Superior temporal gyrus (tissue), 1 donor: ENCODE data around the gene SORT1.
"Not testable (repeated sequence)": the region's sequence is repeated elsewhere in the genome, so short reads cannot be mapped to it uniquely, and the experiment has no call there.

Source experiments
- DNase-seq: peaks from one replicate; pipeline ENCODE4 v3.0.0-alpha.2; 2016; ENCODE audit errors: extremely low spot score

Gene SORT1

DNA sequence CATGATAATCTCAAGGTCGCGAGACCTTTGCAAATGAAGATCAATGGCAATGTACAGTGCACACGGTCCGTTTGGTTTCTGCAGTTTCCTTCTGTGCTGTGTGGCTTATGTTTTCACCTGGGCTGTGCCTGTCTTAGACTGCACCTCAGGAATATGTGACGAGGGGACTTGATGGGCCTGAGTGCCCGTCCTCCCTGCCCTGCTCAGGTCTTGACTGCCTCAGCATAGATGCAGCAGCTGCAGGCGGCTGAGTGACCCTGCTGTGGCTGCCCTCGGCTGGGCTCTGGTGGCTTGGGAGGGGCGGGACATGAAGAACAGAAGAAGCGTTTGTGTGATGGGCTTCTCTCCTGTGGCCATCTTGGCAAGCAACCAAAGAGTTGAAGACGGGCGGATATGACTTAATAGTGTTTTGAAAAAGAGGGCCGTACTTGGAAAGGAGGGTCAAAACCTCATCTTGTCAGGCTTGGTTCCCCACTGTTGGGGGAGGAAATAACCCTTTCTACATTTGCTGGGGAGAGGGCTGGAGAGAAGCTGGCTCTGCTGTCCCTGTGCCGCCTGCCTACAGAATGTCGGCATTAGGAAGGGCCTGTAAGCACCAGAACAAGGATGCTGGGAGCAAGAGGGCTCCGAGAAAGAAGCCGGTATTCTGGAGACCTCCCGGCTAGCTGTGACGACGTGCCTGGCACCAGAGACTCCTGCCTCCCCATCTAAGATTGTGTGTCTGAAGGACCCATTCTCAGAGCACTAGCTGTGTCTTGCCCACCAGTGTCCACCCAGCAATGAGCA lies 98.0 kb downstream of the SORT1 start:
- DNase-seq = peak; percentile 96

DNA sequence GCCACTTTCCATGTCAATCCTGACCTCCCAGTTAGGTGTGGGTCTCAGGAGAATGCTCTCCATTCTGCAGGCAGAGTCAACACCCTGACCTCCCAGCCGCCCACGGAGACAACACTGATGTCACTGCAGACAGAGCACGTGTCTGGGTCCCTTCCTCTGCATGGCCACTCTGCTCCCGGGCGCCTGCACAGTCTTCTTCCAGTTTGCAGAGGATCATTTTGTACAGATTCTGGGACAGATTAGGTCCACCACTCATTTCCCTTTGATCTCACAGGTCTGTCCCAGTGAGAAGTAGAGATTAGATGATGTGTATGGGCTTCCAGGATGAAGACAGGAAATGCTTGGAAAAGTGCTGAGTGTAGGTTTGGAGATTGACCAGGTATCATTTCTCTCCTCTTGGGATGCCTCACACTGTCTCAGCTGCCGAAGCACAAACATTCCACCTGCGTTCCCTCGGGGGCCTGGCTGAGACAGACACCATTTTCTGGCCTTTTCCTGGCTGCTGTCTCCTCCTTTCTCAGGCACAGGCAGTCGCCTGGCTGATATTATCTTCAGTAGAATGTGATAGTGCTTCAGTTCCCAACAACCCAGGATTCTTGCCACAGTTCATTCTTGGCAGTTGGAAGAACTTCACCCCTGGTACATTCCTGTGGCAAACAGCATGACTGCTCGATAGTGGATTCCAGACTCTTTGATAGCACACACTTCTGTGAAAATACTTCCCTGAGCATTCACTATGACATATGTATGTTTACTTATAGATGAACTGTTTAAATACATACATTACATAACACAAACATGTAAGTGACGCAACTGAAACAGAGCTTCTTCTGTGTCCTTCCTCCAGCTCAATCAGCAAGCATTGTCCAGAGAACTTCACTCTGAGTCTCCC lies 98.8 kb downstream of the SORT1 start:
- peak; percentile 85 for DNase-seq

DNA sequence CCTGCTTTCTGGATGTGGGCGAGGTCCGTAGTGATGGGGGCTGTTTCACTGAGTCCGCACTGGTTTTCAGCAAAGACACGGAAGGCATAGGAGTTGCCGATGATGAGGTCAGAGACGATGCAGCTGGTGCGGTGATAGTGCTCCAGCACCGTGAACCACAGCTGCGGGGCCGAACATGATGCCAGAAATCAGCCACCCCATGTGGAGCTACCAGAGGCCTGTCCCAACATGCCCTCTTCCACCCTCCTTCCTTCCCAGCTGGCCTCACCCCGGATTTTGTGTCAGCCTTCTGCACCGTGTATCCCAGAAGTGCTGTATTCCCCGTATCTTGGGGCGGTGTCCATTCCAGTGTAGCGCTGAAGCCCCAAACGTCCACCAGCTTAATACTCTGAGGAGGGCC lies 100.9 kb downstream of the SORT1 start:
- no peak for DNase-seq

DNA sequence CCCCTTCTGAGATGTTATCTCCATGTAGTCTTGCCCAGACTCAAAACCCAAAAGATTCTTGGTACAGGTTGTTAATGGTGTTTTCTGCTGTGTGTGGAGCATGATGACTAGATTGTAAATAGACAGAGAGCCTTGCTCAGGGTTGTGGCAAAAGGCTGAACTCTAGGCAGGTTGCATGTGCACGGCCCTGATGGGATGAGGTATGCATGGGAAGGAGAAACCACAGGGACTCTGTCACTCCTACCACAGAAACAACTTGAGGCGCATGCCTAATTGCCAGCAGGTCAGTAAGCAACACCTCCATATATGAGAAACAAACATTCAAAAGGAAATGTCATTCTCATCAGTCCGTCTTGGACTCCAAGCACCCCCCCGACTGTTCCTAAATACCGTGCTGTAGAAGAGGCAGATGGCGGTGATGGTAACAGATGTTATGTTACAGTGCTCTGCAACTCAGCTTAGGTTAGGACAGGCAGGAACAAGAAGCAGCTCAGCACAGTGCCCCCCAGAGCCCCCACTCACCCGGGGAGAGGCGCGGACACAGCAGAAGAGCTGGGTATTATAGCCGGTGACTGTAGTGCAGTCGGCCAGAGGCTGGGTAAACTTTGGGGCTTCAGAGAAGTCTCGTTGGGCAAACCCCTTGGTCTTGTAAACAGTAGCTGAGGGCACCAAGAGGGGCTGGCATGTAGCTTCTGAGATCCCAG lies 101.9 kb downstream of the SORT1 start:
- DNase-seq = no peak

- no peak for DNase-seq
These were observed 103.2 kb downstream of the SORT1 start for GRCh38 chr1:109294481-109294880.

DNA sequence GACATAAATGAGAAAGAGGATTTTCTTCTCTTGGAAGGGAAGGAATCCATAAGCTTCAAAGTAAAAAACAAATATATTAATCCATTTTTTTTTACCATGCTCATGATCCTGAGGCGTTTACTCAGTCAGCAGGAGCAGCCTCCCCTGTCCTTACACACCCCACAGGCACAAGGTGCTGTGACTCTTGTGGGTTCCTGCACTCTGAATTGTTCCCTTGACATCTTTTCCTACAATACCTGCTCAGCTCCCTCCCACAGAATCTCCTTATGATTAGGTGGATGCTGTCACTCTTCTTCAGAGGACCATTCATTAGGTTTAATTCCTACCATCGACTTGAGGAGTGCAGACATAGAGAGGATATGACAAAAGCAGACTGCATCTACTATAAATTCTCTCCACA lies 104.7 kb downstream of the SORT1 start:
- no peak for DNase-seq

GRCh38 chr1:109292364-109292763 lies 105.4 kb downstream of the SORT1 start:
- DNase-seq = no peak

DNA sequence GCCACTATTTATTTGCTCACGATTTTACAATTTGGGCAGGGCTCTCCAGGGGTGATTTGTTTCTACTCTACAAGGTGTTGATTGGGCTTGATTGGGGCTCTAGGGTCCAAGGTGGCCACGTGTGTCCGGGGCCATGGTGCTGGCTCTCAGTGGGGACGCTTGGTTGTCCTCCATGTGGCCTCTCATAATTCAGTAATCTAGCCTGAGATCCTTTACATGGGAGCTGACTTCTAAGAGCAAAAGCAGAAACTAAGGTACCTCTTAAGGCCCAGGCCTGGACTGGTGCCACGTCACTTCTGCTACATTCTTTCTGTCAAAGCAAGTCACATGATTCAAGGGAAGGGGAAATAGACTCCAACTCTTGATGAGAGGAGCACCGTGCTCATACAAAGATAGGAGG lies 106.7 kb downstream of the SORT1 start:
- DNase-seq = peak; percentile 47

DNA sequence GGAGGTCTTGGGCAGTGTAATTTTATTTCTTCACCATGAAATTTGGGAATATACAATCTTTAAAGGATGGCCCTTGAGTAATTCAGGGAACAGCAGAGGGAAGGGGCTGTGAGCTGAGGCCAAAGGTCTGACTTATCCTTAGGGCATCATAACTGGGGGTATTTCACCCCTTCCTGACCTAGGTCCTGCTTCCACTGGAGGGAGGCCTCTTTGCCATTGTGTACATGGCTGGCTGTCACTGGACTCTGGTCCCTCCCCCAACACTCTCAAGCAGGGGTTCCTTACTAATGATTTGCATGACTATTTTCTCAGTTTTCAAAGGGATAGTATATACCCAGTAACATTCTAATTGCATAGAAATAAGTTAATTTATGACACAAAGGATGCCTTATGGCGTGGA lies 107.6 kb downstream of the SORT1 start:
- no peak for DNase-seq

- DNase-seq = not testable (repeated sequence)
These were observed 111.0 kb downstream of the SORT1 start for GRCh38 chr1:109286762-109287161.

DNA sequence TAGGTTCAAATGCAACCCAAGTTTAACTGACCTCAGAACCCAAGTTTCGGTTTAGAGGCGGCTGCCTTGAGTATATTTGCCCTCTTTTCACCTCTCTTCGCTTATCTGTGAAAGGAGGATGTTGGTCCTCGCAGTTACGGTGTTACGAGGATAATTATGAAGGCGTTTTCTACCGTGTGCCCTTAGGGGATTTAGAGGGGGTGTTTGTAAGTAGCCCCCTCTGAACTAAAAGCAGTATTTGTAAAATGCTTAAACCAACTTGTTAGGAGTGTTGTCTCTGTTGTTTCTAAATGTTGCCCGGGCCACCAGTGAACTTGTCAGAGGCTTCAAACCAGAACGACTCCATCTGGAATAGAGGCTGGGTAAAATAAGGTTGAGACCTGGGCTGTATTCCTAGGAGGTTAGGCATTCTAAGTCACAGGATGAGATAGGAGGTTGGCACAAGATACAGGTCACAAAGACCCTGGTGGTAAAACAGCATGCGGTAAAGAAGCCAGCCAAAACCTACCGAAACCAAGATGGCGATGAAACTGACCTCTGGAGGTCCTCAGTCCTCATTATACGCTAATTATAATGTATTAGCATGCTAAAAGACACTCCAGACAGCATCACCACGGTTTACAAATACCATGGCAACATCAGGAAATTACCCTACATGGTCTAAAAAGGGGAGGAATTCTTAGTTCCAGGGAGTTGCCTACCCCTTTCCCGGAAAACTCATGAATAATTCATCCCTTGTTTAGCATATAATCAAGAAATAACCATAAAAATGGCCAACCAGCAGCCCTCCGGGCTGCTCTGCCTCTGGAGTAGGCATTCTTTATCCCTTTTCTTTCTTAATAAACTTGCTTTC lies 113.7 kb downstream of the SORT1 start:
- DNase-seq = peak; percentile 20

GRCh38 chr1:109282952-109283747 lies 114.6 kb downstream of the SORT1 start, which contains the start of gene PSRC1:
Gene PSRC1 (minus strand): TSS chr1:109283145.
- DNase-seq = peak; percentile 98

GRCh38 chr1:109282497-109282951 lies 115.2 kb downstream of the SORT1 start:
- DNase-seq = no peak

- peak; percentile 69 for DNase-seq
These were observed 115.8 kb downstream of the SORT1 start for GRCh38 chr1:109281680-109282496.

DNA sequence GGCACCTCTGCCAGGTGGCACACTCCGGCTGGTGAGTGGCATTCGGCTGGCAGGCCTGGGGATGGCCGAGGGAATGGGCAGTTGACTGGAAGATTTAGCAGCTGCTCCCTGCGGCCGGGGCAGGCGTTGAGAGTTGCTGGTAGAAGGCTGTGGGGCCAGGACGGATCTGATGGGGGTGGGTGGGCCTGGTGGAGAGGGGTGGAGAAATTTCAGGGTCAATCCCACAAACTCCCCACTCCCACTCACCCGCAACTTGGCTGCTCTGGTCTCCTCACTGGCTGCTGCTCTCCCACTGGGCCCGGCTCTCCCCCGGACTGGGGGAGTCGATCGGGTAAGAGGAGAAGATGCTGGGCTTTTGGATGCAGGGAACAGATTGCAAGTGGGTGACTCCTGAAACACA lies 116.9 kb downstream of the SORT1 start:
- DNase-seq = no peak

DNA sequence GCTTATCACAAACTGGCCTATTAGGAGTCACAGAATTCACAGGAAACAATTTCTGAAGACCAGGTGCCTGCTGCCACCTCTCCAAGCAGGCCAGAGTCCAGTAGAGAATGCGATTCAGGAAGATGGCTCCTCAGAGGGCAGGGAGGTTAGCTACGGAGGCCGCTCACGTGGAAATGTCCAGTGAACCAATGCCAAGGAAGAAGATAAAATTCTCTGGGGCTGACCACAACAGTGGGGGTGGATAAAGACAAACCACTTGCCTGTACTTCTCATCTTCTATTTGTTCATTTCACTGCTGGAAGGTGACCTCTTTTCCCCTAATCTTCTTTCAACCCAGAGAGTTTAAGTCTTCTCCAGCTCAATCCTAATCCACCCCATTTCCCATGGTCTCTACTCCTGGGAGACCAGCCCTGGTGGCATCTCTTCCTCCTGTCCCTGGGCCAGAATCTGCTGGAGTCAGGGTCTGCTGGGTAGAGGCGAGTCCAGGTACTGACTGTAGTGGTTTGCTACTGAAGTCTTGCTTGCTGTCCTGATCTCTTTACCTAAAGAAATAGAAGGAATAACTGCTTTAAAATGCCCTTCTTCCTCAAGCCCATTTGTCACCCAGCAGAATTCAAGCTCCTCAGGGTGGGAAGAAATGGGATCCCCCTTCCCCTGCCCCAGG lies 118.0 kb downstream of the SORT1 start:
- DNase-seq = peak; percentile 34

DNA sequence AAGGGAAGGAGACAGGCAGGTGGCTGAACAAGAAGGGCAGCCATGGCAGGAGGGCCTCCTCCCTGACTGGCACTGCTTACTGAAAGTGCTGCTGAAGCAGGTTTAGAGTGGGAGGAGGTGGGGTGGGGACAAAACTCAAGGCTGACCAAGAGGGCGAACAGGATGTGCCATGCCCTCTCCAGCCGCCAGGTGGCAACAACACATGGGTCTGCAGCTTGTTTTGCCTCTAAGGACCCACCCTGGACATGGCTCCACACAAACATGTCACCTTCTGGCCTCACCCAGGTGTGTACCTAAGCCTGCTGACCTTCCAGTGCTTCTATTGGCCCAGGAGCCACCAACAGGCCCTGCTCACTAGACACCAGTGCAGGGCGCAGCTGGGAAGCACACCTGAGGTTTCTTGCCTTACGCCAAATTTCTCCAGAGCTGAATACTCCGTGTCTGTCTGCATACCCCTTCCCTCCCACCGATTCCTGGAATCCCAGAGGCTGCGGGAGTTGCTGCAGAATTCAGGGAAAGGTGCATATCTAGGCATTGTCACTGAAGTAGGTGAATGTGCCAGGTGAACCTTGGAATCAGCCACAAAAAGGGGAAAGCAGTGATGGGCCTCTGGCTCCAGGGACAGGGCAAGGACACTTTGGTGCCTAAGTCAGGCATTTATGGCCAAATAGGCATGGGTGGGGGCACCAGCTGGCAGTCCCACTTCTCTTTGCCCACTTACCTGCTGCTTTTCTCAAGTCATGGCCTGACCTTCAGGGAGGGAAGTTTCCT lies 120.1 kb downstream of the SORT1 start:
- DNase-seq = peak; percentile 91

- peak; percentile 27 for DNase-seq
These were observed 121.9 kb downstream of the SORT1 start for GRCh38 chr1:109275706-109276345.
